Adrenal gland (tissue), 12 donors: ENCODE data around the gene SLC26A6. TPM values are rescaled to one million over a fixed set of nuclear protein-coding genes. Genes with fewer than 3 reads are reported as not detected.

Source experiments
- DNase-seq, 7 donors: peaks; one replicate each; pipeline ENCODE4 v3.0.0-alpha.2; 2019 to 2020
- H3K27ac ChIP-seq, 5 donors: fragments of 200-600 bp; sonication (generic) in 4 of 5; 1 replicate in 3 of 5; 2 replicates in 2 of 5; pipeline versions ENCODE4 v1.5.1 to v1.8.0; 2016 to 2020; ENCODE audit warnings: mild to moderate bottlenecking in 1 of 5
- H3K27me3 ChIP-seq: fragments of 200-600 bp; 2 replicates; pipeline ENCODE4 v1.8.0; 2021
- H3K36me3 ChIP-seq, 2 donors: fragments of 200-600 bp; replicated peaks in 1 of 2; 1 replicate in 1 of 2; 2 replicates in 1 of 2; pipeline versions ENCODE4 v1.5.1 to v1.8.0; 2018 to 2022
- H3K4me1 ChIP-seq, 2 donors: fragments of 200-600 bp; replicated peaks in 1 of 2; 1 replicate in 1 of 2; 2 replicates in 1 of 2; pipeline versions ENCODE4 v1.5.1 to v1.8.0; 2018 to 2021
- H3K4me3 ChIP-seq, 4 donors: fragments of 200-600 bp; sonication (generic) in 3 of 4; one replicate each; pipeline ENCODE4 v1.5.1; 2016 to 2018
- H3K9me3 ChIP-seq, 3 donors: fragments of 200-600 bp; sonication (generic) in 1 of 3; replicated peaks in 1 of 3; 1 replicate in 2 of 3; 2 replicates in 1 of 3; pipeline versions ENCODE4 v1.5.1 to v1.8.0; 2016 to 2021
- POLR2A ChIP-seq, 2 donors: fragments of 450-650 bp; IDR thresholded peaks; one replicate each; pipeline ENCODE4 v1.6.1; 2017; ENCODE audit warnings: antibody characterized with exemption in 2 of 2, mild to moderate bottlenecking in 2 of 2, moderate library complexity in 1 of 2
- WGBS, 4 donors: extraction: QIAGEN DNeasy Blood & Tissue Kit in 2 of 4; methylation state at CpG; one replicate each; pipeline versions ENCODE4 v1.1.5 to v1.1.7; 2013 to 2017; 5-methylcytosine and 5-hydroxymethylcytosine counted together
- intact Hi-C, 2 donors: fragments of 100-400 bp; cut with DNase I; formaldehyde crosslinking; loops; one replicate each; pipeline versions ENCODE4 v1.14.1 to v1.15.0; 2022 to 2023
- polyA plus RNA-seq, 3 donors: library from polyadenylated mRNA; stranded (reverse); fragments of 200-250 nt in 2 of 3; fragments of 350-450 nt in 1 of 3; fragmentation: Illumina TruSeq in 1 of 3; extraction: RNeasy Lipid Tissue Mini Kit (QIAGEN cat#74804) in 1 of 3; gene quantifications; one replicate each; pipeline ENCODE4 v1.2.3, GENCODE V29; 2013 to 2014
- total RNA-seq, 9 donors: library from RNA; depleted of rRNA in 4 of 9; stranded (reverse); fragments of >200 nt in 4 of 9; fragments of 120-200 nt in 1 of 9; fragmentation: NEBNext Ultra II Directional in 1 of 9; extraction: Animal tissue kit (Norgen Biotek cat#: 25700) in 1 of 9; gene quantifications; one replicate each; pipeline versions ENCODE4 v1.1.0 to v1.2.4, GENCODE V29; 2013 to 2023
- TF ChIP-seq, protein P1 (sequence below), 6 experiments: fragments of 450-650 bp in 4 of 6; fragments of 200-600 bp in 2 of 6; sonication (generic) in 1 of 6; IDR thresholded peaks; 1 replicate in 5 of 6; 2 replicates in 1 of 6; pipeline versions ENCODE4 v1.5.1 to v1.8.0; 2016 to 2021; ENCODE audit warnings: antibody characterized with exemption in 6 of 6, mild to moderate bottlenecking in 2 of 6, moderate library complexity in 1 of 6
- donor health status: healthy with polysubstance abuse.
- donor health status: Bipolar disorder and iron deficiency.
- donor health status: DM: yes; HTN: yes; CAD: no.
- donor health status: DM: no; HTN: no; CAD: no.
- donor health status: DM: no; HTN: no; CAD: no.
- donor health status: DM: yes; HTN: yes; CAD: no.

The SLC26A6 gene
- total and polyA plus RNA-seq, 12 donors: 7.8 to 47.2 (median 17.6) TPM

- 1% methylated on average over 22 to 52 of the region's 52 CpGs for whole genome bisulfite sequencing, 4 donors
Observed at GRCh38 chr3:48662753-48663488, 27.7 kb upstream of the SLC26A6 start, which contains the start of gene CELSR3. CELSR3 (minus strand) TSS chr3:48662886; CDS start chr3:48662634, 252 bp downstream.

GRCh38 chr3:48662145-48662752 lies 27.0 kb upstream of the SLC26A6 start:
- Histone ChIP-seq H3K36me3 (no peaks in the 10 kb centered on the region), H3K9me3 (no peaks in the 10 kb centered on the region), H3K4me1 (peaks cover 16 to 29% of the 10 kb centered on the region in 2 donors), H3K4me3 (peak overlapping the region in 1 of 4 donors; percentile 52), H3K27me3 (no peaks in the 10 kb centered on the region), H3K27ac (peak overlapping the region in 2 of 5 donors; percentile 92 to 96)
- no peak for TF ChIP-seq POLR2A (IDR thresholded peaks at IDR 0.05)
- peak in 2 of 7 donors; percentile 33 to 44 for DNase-seq
- intact Hi-C loops: no loop called here
- 1 to 7% (median 3%) methylated on average over 7 to 44 of the region's 46 CpGs for WGBS, 4 donors

More at GRCh38 chr3:48662753-48663488, 27.7 kb upstream of the SLC26A6 start, which contains the start of gene CELSR3:
- peak; percentile 76 to 94 (median 87) for DNase-seq
- H3K36me3 ChIP-seq: no peaks in the 10 kb centered on the region
- peak within 1 kb of the TSS in 3 of 4 donors; percentile 9 to 52 (median 25) for H3K4me3 ChIP-seq
- no peaks in the 10 kb centered on the region for H3K27me3 ChIP-seq
- TF ChIP-seq, protein P1, sequence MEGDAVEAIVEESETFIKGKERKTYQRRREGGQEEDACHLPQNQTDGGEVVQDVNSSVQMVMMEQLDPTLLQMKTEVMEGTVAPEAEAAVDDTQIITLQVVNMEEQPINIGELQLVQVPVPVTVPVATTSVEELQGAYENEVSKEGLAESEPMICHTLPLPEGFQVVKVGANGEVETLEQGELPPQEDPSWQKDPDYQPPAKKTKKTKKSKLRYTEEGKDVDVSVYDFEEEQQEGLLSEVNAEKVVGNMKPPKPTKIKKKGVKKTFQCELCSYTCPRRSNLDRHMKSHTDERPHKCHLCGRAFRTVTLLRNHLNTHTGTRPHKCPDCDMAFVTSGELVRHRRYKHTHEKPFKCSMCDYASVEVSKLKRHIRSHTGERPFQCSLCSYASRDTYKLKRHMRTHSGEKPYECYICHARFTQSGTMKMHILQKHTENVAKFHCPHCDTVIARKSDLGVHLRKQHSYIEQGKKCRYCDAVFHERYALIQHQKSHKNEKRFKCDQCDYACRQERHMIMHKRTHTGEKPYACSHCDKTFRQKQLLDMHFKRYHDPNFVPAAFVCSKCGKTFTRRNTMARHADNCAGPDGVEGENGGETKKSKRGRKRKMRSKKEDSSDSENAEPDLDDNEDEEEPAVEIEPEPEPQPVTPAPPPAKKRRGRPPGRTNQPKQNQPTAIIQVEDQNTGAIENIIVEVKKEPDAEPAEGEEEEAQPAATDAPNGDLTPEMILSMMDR (IDR thresholded peaks at IDR 0.05): peak in 1 of 6 experiments; percentile 13
- TF ChIP-seq POLR2A (IDR thresholded peaks at IDR 0.05): peak; percentile 47 to 54
- H3K9me3 ChIP-seq: no peaks in the 10 kb centered on the region
- peaks cover 16 to 29% of the 10 kb centered on the region in 2 donors for H3K4me1 ChIP-seq
- intact Hi-C loops: no loop called here
- peak within 1 kb of the TSS; percentile 43 to 96 (median 71) for H3K27ac ChIP-seq

- H3K36me3 ChIP-seq: no peaks in the 10 kb centered on the region
- peaks cover 16 to 29% of the 10 kb centered on the region in 2 donors for H3K4me1 ChIP-seq
- WGBS, 4 donors: 2% methylated on average over 66 to 67 of the region's 67 CpGs; no CpG with 5 or more reads in 2 of the 4 donors
- no peaks in the 10 kb centered on the region for H3K27me3 ChIP-seq
- DNase-seq: peak; percentile 56 to 83 (median 77)
- no peak for TF ChIP-seq POLR2A (IDR thresholded peaks at IDR 0.05)
- TF ChIP-seq, protein P1 (IDR thresholded peaks at IDR 0.05): no peak
- H3K27ac ChIP-seq: peak overlapping the region in 2 of 5 donors; percentile 6 to 96
- no peaks in the 10 kb centered on the region for H3K9me3 ChIP-seq
- intact Hi-C loops: no loop called here
- H3K4me3 ChIP-seq: peak overlapping the region in 2 of 4 donors; percentile 31 to 50
Observed at GRCh38 chr3:48661501-48662144, 26.4 kb upstream of the SLC26A6 start.

DNA sequence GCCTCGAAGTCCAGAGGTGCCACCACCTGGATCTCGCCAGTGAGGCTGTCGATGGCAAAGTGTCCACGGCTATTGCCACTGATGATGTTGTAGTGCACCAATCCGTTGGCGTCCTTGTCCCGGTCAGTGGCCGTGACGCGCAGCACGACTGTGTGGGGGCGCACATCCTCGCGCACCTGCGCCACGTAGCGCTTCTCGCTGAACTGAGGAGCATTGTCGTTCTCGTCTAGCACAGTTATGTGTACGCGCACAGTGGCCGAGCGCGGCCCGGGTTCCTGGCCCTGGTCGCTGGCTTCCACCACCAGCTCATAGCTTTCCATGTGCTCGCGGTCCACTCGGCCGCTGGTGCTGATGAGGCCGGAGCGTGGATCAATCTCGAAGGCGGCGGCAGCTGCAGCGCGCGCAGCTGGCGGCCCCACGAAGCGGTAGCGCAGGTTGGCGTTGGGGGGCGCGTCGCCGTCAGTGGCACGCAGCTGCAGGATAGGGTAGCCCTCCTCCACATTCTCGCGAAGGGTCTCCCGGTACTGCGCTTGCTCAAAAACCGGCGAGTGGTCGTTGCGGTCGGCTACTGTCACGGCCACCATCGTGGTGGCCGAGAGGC lies 25.6 kb upstream of the SLC26A6 start:
- intact Hi-C loops: no loop called here
- Histone ChIP-seq H3K4me1 (peaks cover 18 to 29% of the 10 kb centered on the region in 2 donors), H3K27me3 (no peaks in the 10 kb centered on the region), H3K4me3 (no peak overlapping the region), H3K36me3 (no peaks in the 10 kb centered on the region), H3K27ac (peak overlapping the region in 1 of 5 donors; percentile 6), H3K9me3 (no peaks in the 10 kb centered on the region)
- 53 to 84% (median 72%) methylated on average over 30 to 61 of the region's 61 CpGs for WGBS, 4 donors
- TF ChIP-seq, protein P1 (IDR thresholded peaks at IDR 0.05): no peak
- TF ChIP-seq POLR2A (IDR thresholded peaks at IDR 0.05): no peak
- no peak for DNase-seq
